GM20431 (cell line): Measurements from ENCODE around the gene CAMK1D.

Experiments
- in situ Hi-C: fragments of 300-500 bp; cut with MseI, MboI; formaldehyde crosslinking; loops from one replicate; pipeline ENCODE4 v1.15.0; 2020; ENCODE audit warnings: low sequenced_read_pairs; ENCODE audit not compliant: unreplicated experiment

Gene CAMK1D

GRCh38 chr10:12505683-12506082, 156.3 kb downstream of the CAMK1D start:
- in situ Hi-C loops: no loop called here

GRCh38 chr10:12507165-12507850, 158.0 kb downstream of the CAMK1D start:
- in situ Hi-C loops: no loop called here

- in situ Hi-C loops: no loop called here
Observed at GRCh38 chr10:12508165-12508564, 158.8 kb downstream of the CAMK1D start.

- in situ Hi-C loops: no loop called here
Observed at GRCh38 chr10:12509016-12509793, 159.9 kb downstream of the CAMK1D start.

GRCh38 chr10:12509794-12510100, 160.4 kb downstream of the CAMK1D start:
- in situ Hi-C loops: no loop called here

GRCh38 chr10:12510501-12510941, 161.2 kb downstream of the CAMK1D start:
- in situ Hi-C loops: no loop called here

GRCh38 chr10:12510984-12511383, 161.6 kb downstream of the CAMK1D start:
- in situ Hi-C loops: no loop called here

GRCh38 chr10:12511651-12512050, 162.3 kb downstream of the CAMK1D start:
- in situ Hi-C loops: no loop called here

GRCh38 chr10:12512332-12513002, 163.1 kb downstream of the CAMK1D start:
- in situ Hi-C loops: no loop called here

GRCh38 chr10:12513003-12513365, 163.6 kb downstream of the CAMK1D start:
- in situ Hi-C loops: no loop called here

- in situ Hi-C loops: no loop called here
Observed at GRCh38 chr10:12513775-12514673, 164.7 kb downstream of the CAMK1D start.

GRCh38 chr10:12518024-12518423, 168.7 kb downstream of the CAMK1D start:
- in situ Hi-C loops: no loop called here

- in situ Hi-C loops: no loop called here
Observed at GRCh38 chr10:12521423-12521822, 172.1 kb downstream of the CAMK1D start.

GRCh38 chr10:12526311-12526710, 177.0 kb downstream of the CAMK1D start:
- in situ Hi-C loops: no loop called here

- in situ Hi-C loops: no loop called here
Observed at GRCh38 chr10:12529976-12530375, 180.6 kb downstream of the CAMK1D start.

- in situ Hi-C loops: no loop called here
Observed at GRCh38 chr10:12531305-12532220, 182.2 kb downstream of the CAMK1D start.

GRCh38 chr10:12533151-12533550, 183.8 kb downstream of the CAMK1D start:
- in situ Hi-C loops: no loop called here

GRCh38 chr10:12533723-12534122, 184.4 kb downstream of the CAMK1D start:
- in situ Hi-C loops: no loop called here

GRCh38 chr10:12534824-12535223, 185.5 kb downstream of the CAMK1D start:
- in situ Hi-C loops: no loop called here
